GM04503 (cell line): ENCODE data around the gene TRAK1.

Experiments
- DNase-seq: peaks from one replicate; pipeline ENCODE4 v3.0.0-alpha.2; 2012; ENCODE audit warnings: low read depth

The TRAK1 gene

DNA sequence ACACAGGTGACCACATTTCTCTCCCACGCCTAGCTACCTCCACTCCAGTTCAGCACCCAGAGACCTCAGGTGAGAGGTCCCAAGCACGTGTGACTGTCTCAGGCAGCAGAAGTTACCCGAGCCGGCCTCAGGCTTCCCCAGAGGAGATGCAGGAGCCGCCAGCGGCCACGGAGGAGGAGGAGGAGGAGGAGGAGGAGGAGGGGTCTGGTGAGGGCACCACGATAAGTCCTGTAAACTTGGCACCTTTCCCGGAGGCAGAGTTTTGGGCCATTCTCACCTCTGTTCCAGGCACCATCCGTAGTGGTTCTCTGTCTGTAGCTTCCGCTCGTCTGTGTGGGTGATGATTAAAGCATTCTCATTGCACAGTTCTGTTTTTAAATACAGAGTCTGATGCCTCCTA is 118.8 kb downstream of the TRAK1 start:
- DNase-seq: no peak

DNA sequence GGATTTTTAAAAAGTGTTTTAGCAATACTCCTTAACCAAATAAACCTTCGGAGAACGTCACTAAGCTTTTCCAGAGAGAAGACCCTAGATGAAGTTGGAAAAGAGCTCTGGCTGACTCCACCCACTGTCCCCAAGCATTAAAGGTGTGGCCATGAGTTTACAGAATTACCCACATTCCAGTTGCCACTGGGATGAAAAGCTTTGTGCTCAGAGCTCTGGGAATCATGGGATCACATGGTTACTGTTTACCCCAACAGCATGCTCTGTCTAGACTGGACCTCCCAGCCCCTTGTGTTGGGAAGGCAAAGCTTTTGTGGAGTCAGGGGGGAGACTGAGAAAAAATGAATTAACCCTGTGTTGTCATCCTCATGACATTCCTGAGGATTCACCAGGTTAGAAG is 119.6 kb downstream of the TRAK1 start:
- no peak for DNase-seq

DNA sequence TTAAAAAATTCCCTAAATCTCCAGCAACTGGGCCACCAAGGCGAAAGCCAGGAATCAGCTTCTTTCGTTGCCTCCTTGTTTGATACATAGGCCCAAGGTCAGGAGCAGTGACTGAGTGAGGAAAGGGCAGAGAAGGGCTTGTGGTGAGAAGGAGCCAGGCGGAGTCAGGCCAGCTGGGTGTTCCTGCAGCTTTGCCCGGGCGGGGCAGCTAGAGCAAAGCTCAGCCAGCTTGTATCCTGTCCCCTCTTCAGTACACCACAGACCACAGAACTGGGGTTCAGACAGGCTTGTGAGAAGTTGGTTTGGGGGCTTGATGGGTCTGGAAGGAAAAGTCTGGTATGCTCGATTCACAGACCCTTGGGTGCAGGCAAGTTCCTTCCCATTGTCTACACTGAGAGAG is 122.3 kb downstream of the TRAK1 start:
- DNase-seq: no peak

DNA sequence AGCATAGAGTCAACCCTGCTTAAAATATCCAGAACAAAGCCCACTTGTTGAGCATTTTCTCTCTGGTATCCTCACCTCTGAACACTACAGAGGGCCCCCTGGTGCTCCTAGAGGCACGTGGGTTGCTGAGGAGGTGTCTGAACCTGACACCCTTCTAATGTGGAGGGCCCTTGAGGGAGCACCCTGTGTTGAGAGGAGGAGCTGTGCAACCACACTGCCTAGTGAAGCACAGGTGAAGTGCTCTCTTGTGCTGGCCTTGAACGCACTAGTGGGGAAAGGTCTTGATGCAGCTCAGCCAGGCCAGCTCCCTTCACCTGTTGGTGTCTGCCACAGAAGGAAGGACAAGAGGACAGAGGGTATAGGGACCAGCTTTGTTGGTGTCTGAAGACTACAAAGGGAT is 122.9 kb downstream of the TRAK1 start:
- DNase-seq: no peak

DNA sequence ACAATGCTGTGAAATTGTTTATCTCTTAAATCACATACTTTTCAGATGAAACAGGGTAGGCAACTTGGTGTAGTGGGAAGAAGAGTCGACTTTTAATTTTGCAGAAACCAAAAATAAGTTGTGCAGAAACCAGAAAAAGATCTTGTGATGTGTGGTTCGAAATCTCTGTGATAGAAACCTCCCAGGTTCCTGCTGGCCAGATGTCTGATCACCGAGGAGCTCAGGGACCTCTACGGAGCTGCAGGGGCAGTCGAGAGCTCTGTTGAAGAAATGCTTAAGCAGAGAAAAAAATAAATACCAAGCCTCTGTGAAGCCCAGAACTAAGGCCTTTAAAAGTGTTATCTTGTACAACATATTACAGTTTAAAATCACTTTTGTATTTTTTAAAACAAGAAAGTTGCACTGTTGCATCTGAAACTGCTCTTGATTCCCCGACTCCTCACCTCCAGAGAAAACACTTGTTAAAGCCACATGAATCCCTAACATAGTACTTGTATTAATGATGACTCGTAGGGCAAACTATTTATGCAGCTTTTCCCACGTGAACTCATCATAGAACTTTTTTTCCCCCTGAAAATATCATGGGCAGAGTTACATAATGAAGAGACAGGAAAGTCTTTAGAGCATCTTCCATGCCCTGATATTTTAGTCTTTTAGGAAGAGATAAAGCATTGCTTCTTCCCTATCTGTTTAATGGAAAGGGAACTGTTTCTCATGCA is 123.6 kb downstream of the TRAK1 start:
- DNase-seq: no peak

DNA sequence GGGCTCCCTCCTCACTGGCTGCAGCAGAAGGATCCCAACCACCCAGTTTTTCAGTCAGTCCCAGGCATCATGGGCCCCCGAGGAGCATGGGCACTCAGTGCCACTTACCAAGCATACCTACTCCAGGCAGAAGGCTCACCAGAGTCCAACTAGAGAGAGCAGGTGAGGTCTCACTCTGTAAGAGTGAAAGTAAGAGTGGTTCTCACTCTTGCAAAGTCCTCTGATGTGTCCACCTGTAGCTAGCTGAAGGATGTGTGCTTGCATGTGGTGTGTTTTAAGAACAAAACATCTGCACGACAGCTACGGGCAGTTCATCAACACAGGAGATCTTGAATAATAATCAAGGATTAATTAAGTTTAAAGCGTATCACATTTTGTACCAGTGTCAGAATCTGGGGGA is 125.1 kb downstream of the TRAK1 start:
- DNase-seq: no peak

DNA sequence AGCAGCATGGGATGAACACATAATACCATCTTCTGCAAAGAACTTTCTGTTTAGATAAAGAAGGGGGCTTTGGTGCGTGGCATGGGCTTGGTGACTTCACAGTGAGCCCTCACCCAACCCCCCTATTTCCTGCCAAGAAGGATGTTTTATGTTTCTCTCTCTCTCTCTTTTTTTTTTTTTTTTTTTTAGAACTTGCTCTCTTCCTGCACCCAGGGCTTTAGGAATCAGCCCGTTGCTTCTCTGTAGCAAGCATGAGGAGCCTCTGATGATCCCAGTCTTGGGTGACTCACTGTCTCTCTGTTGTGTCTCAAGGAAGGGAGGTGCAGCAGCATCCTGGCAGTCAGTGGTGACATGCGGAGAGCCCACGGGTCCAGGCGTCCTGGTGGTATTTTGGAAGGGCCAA is 125.8 kb downstream of the TRAK1 start:
- no peak for DNase-seq

DNA sequence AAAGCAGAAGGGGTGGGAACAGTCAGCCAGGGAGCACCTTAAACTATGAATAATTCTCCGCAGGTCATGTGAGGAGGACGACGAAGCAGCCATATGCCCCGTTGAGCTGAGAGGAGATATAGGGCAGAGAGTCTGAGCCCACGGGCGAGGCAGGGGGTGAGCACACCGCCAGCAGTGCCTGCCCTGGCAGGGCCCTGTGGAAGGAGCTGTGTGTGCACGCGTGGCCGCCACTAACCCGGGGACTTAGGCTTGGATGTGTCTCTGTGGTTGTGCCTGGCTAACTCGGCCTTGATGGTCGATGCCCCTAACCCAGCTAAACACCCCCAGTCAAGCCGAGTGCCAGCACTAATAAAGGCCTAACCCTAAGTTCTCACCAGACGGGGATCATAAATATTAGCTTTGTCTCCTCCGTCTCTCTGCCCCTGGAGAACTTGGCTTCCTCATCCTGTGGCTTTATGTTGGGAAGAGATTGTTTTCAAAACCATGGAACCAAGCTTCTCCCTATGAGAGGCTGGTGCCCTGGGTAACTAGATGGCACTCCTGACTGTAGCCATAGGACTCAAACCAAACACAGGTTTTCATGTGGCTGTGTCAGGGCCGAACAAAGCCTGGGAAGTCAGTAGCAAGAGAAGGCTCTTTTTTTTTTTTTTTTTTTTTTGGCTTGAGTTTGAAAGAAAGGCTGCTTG is 129.4 kb downstream of the TRAK1 start:
- no peak for DNase-seq

DNA sequence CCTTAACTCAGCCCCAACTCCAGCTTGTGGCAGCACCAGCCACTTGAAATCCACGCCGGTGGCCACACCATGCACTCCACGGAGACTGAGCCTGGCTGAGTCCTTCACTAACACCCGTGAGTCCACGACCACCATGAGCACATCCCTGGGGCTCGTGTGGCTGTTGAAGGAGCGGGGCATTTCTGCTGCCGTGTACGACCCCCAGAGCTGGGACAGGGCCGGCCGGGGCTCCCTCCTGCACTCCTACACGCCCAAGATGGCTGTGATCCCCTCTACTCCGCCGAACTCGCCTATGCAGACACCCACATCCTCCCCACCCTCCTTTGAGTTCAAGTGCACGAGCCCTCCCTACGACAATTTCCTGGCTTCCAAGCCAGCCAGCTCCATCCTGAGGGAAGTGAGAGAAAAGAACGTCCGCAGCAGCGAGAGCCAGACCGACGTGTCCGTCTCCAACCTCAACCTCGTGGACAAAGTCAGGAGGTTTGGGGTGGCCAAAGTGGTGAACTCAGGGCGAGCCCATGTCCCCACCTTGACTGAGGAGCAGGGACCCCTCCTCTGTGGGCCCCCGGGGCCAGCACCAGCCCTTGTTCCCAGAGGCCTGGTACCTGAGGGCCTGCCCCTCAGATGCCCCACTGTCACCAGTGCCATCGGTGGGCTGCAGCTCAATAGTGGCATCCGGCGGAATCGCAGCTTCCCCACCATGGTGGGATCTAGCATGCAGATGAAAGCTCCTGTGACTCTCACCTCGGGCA is 132.0 kb downstream of the TRAK1 start:
- no peak for DNase-seq

DNA sequence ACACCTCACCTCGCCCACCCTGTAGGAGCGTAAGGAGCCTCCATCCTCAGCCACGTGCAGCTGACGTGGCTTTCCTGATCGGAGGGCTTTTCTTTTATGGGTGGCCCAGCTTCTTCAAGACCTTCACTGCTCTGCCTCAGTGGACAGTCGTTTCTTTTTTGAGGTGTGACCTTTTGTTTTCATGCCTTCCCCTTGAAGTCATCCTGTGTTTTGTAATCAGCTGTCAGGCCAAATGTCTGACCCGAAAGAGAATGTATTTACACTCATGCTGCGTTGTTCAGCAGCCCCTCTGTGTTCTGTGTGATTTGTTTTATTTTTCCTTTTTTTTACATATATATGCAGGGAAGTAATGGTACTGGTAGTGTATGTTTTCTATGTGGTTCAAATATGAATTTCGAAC is 133.0 kb downstream of the TRAK1 start:
- DNase-seq: no peak

DNA sequence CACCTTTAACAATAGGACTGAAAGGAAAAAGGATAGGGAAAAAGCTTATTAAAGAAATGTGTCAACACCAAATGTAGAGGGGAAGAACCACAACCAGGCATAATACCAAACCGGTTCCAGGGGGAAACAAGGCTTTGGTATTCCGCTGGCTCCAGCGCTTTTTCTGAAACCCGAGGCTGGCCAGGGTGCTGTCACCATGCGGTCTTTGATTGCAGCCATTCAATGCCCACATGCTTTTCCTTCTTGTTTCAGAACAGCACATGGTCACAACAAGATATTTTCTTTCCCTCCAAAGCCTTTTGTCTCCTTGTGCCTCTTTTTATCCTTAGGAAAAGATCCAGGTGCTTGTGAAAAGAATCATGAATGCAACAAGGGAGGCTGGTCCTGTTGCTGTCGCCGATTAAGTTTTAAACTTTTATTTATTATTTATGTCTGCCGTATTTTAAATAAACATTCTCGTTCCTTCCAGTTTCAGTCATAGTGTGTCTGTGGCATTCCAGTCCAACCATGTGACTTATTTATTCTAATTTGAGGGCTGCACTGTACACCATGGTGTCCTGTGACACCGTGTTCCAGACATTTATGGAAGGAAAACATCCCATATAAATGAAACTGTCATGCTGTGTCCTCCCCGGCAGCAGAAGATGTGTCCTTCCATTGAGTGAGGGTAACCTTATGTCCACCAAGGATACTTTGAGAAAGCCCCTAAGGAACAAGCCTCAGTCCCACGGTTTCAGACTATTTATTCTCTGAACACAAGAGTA is 133.7 kb downstream of the TRAK1 start:
- no peak for DNase-seq

DNA sequence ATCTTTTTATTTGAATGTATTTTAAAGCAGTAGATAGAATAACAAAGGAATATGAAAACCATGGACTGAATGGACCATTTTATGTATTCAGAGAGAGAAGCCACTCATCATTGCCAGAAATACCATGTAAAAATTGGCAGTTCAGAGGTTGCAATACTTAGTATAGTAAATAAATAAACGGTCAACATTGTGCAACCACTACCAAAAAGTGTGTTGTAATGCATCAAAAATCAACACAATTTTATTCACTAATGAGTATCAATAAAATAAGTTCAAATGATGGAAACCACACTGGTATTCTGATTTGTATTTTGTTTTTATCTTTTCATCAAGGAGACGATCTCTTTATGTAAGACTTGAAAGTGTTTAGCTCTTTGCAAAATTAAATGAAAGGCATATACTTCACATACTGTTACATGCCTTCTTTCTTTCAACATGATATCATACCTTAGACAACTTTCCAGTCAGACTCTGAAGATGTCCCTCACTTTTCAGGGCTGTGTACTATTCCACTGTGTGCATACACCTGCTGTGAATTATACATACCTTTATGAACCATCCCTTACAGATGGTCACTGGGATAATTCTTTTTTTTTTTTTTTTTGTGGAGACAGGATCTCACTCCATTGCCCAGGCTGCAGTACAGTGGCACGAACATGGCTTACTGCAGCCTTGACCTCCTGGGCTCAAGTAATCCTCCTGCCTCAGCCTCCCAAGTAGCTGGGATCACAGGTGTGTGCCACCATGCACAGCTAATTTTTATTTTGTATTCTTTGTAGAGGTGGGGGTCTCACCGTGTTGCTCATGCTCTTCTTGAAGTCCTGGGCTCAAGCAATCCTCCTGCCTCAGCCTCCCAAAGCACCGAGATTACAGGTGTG is 134.6 kb downstream of the TRAK1 start:
- DNase-seq: no peak

DNA sequence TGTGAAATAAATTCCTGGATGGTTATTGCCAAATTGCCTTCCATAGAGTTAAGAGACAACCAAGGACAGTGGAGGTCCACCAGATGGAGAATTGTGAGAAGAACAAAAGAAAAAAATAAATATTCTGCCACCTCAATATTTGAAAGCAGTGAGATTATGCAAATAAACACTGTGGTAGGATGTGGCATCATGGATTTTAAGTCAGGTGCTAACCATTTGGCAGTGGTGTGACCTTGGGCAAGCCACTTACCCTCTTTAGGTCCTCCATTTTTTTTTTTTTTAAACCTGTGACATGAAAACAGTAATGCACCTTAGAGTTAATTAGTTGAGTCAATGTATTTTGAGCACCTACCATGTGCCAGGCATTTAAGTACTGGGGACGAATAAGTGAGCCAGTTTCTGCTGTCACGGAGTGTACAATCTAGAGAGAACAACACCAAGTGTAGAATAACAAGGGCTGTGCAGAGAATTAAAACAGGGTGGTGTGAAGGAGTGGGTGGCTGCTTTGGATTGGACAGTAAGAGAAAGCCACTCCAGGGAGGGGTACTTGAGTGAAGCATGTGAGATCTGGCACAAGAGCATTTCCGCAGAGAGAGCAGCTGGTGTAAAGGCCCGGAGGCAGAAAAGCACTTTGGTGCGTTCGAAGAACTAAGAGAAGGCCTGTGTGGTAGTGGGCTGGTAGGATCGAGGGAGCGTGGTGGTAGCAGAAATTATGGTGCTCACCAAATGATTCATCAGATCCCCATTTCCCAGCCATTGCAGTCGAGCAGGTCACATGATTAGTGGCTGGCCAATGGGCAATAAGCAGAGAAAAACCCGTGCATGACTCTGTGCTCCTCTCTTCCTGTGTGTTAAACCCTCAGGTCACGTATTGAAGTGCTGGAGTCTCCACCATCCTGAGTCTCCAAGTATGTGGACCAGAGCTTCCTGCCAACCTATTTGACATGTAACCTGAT is 135.6 kb downstream of the TRAK1 start:
- DNase-seq: no peak

DNA sequence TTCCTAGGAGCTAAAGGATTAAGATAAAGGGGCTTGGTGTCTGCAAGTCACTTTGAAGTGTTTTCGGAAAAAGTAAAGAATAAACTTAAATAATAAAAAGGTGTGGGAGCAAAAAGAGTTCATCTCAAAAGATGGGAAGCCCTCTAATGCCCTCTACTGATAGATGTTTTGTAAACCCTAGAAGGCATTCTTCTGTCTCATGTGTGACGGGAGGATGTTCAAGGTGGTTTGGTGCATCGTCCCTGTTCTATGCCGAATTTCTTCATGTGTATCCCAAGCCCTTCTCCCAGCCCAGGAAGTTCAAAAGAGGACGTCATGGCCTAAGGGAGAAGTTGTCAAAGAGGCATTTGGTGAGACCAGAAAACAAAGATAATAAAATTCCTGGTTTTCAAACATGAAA is 137.6 kb downstream of the TRAK1 start:
- DNase-seq: no peak

DNA sequence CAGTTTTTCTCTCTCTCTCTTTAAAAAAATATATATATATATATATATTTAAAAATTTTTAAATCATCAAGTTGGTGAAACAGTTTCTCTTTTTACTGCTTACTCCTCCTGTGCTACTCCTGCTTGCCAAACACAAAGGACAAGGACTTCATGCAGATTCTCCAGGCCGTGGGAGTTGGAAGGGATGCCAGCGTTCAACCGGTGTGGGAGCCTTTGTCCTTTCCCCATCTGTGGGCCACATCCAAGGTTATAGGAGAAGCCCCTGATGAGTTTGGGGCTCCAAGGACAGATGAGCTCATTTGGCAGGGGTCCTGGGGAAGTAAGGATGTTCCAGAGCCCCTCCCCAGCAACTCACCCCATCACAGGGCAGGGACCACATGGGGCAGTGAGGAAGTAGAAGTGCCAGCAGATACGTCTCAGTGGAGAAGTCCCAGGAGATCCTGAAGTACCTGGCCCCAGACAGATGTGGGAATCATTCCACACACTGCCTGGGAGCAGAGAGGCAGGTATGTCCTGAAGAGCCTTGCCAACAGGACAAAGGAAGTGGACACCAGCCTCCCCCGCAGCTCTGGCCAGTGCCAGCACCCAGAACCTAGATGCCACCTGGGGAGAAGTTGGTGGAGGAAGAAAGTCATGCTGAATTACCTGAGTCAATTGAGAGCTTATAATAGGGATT is 138.2 kb downstream of the TRAK1 start:
- DNase-seq: no peak

DNA sequence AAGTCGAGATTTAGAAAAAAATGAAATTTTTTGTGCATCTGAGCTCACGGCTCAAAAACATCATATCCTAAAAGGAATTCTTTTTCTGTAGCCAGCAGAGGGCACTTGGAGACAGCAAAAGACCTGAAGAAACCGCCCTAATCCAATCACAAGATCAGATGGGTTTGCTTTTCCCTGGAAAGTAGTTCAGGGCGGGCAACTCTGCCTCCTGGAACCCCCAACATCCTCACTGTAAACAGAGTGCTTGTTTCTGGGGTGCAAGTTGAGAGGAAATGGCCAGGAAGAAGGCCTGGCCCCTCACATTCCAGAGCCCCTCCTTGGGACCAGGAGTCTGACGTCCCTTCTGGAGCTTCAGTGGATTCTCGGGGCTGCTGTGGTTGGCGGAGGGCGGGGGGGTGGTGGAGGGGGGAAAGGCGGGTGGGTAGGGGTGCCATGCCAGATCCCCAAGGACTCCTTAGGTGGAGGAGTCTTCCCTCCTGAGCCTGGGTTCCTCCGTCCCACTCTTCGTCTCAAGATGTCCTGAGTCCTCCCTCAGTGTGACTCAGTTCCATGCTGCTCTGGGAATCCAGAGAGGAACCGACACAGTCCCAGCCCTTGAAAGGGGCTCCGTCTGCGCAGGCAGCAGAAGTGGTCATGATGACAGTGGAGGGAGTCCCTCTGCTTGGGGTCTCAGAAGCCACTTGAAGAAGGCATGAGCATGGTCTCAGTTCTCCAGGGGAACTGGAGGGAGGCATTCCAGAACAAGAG is 139.0 kb downstream of the TRAK1 start:
- no peak for DNase-seq

DNA sequence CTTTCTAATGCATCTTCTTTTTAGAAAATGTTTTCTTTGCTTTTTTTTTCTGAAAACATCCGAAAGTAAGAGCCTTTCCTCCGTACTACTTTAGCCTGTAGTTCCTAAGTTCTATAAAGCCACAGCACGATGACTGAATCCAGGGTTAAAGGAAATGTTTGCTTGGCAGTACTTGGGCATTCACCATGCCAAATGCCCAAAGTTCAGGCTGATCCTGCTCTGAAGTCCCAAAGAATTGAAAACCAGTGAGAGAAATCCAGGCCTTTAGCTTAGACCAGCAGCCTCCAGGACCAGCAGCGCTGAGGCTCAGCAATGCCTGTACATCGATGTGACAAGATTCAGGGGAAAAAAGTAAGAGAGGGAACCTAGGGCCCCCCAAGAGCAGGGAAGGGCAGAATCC is 139.7 kb downstream of the TRAK1 start:
- DNase-seq: no peak

DNA sequence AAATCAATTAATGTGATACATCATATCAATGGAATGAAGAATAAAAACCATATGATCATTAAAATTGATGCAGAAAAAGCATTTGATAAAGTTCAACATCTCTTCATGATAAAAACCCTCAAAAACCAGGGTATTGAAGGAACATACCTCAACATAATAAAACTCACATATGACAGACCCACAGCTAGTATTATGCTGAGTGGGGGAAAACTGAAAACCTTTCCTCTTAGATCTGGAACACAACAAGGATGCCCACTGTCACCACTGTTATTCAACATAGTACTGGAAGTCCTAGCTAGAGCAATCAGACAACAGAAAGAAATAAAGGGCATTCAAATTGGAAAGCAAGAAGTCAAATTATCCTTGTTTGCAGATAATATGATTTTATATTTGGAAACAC is 144.4 kb downstream of the TRAK1 start:
- no peak for DNase-seq

DNA sequence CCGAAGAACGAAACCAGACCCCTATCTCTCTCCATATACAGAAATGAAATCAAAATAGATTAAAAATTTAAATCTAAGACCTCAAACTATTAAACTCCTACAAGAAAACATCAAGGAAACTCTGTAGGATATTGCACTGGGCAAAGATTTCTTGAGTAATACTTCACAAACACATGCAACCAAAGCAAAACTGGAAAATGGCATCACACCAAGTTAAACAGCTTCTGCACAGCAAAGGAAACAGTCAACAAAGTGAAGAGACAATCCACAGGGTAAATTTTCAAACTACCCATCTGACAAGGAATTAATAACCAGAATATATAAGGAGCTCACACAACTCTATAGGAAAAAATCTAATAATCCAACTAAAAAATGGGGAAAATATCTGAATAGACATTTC is 145.5 kb downstream of the TRAK1 start:
- DNase-seq: no peak
